Measurements from ENCODE around the gene TCP11.

Gene TCP11

GRCh38 chr6:35091346-35092083 is 49.6 kb downstream of the TCP11 start:
- no peak for DNase-seq

GRCh38 chr6:35090734-35091133 is 50.4 kb downstream of the TCP11 start:
- no peak for DNase-seq

GRCh38 chr6:35089935-35090505 is 51.1 kb downstream of the TCP11 start:
- no peak for DNase-seq

- DNase-seq = no peak
Observed at GRCh38 chr6:35089216-35089934, 51.8 kb downstream of the TCP11 start.

- DNase-seq = no peak
Observed at GRCh38 chr6:35088281-35089215, 52.6 kb downstream of the TCP11 start.

GRCh38 chr6:35087361-35088280 is 53.5 kb downstream of the TCP11 start:
- DNase-seq = no peak

- DNase-seq = no peak
Observed at GRCh38 chr6:35086636-35087360, 54.3 kb downstream of the TCP11 start.

- no peak for DNase-seq
Observed at GRCh38 chr6:35086282-35086632, 54.9 kb downstream of the TCP11 start.

- DNase-seq = no peak
Observed at GRCh38 chr6:35085359-35086281, 55.5 kb downstream of the TCP11 start.

GRCh38 chr6:35084511-35085203 is 56.5 kb downstream of the TCP11 start:
- no peak for DNase-seq

- DNase-seq = no peak
Observed at GRCh38 chr6:35084041-35084491, 57.1 kb downstream of the TCP11 start.

- no peak for DNase-seq
Observed at GRCh38 chr6:35083507-35083906, 57.6 kb downstream of the TCP11 start.

- no peak for DNase-seq
Observed at GRCh38 chr6:35082733-35083403, 58.3 kb downstream of the TCP11 start.

GRCh38 chr6:35082046-35082732 is 59.0 kb downstream of the TCP11 start:
- no peak for DNase-seq

GRCh38 chr6:35081426-35081851 is 59.7 kb downstream of the TCP11 start:
- no peak for DNase-seq

- DNase-seq = no peak
Observed at GRCh38 chr6:35080821-35081425, 60.2 kb downstream of the TCP11 start.

GRCh38 chr6:35080016-35080680 is 61.0 kb downstream of the TCP11 start:
- DNase-seq = no peak

Measured in effector CD8-positive, alpha-beta T cell (primary cell).